HG03097 (cell line): Measurements from ENCODE around the gene PLEKHG4B.
"Not testable (repeated sequence)": the region's sequence is repeated elsewhere in the genome, so short reads cannot be mapped to it uniquely, and the experiment has no call there.

Experiments
- ATAC-seq: cut with Tn5 transposase; IDR thresholded peaks from one replicate; pipeline ENCODE4 v1.9.1; 2021; ENCODE audit not compliant: unreplicated experiment, low FRiP score

PLEKHG4B gene

GRCh38 chr5:196350-196749 lies 104.4 kb downstream of the PLEKHG4B start:
- no peak for ATAC-seq

- ATAC-seq: not testable (repeated sequence)
Observed at GRCh38 chr5:197031-197430, 105.1 kb downstream of the PLEKHG4B start.

- no peak for ATAC-seq
Observed at GRCh38 chr5:197892-198489, 106.0 kb downstream of the PLEKHG4B start.

- ATAC-seq: no peak
Observed at GRCh38 chr5:198516-199196, 106.7 kb downstream of the PLEKHG4B start.

GRCh38 chr5:199197-199949 lies 107.4 kb downstream of the PLEKHG4B start:
- ATAC-seq: no peak

GRCh38 chr5:199950-200645 lies 108.1 kb downstream of the PLEKHG4B start:
- no peak for ATAC-seq

GRCh38 chr5:200985-201384 lies 109.0 kb downstream of the PLEKHG4B start:
- ATAC-seq: no peak

DNA sequence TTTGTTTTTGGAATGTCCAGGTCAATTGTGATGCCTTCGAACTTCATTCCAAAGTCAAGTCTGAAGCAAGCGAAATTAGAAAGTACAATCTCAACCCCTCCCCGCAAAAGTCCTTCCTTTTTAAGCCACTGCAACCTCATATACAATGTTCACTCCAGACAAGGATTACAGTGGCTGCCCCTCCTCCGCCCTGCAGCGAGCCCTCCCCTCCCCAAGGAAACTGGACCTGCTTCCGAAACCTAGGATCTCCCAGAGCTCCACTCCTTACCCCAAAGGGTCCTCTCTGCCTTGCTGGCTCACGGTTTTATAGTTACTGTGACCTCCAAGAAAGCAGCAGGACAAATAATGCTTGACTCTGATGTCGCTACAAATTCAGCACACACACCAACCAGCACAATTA lies 109.7 kb downstream of the PLEKHG4B start:
- ATAC-seq: no peak

DNA sequence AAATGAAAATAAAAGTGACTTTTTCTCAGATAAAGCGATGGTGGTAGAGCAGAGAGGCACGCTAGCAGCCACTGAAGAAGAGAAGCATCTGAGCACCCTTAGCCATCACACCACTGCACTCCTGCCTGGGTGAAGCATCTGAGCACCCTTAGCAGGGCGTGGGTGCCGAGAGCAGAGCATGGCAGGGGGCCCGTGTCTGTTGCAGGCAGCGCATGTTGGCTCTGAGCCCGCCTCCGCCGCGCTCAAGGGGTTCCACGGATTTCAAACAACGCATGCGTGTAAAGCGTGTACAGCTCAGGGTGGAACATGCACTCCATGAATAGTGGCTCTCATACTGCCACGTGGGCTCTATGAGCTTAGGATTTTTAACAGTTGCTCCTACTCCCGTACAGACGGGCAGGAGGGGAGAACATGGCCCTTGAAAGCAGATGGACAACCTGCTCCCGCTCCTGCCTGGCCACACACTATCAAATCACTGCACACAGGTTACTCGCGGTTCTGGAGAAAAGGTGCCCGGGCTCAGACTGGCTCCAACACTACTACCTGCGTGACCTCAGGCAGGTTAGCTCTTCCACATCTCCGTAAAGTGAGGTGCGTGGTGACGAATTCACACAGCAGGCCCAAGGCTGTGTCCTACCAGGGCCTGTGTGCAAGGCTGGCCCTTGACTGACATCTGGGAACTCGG lies 111.4 kb downstream of the PLEKHG4B start:
- no peak for ATAC-seq

GRCh38 chr5:204001-204400 lies 112.0 kb downstream of the PLEKHG4B start:
- no peak for ATAC-seq

- no peak for ATAC-seq
Observed at GRCh38 chr5:204462-204861, 112.5 kb downstream of the PLEKHG4B start.

GRCh38 chr5:204966-205670 lies 113.2 kb downstream of the PLEKHG4B start:
- no peak for ATAC-seq

GRCh38 chr5:206406-206805 lies 114.4 kb downstream of the PLEKHG4B start:
- no peak for ATAC-seq

DNA sequence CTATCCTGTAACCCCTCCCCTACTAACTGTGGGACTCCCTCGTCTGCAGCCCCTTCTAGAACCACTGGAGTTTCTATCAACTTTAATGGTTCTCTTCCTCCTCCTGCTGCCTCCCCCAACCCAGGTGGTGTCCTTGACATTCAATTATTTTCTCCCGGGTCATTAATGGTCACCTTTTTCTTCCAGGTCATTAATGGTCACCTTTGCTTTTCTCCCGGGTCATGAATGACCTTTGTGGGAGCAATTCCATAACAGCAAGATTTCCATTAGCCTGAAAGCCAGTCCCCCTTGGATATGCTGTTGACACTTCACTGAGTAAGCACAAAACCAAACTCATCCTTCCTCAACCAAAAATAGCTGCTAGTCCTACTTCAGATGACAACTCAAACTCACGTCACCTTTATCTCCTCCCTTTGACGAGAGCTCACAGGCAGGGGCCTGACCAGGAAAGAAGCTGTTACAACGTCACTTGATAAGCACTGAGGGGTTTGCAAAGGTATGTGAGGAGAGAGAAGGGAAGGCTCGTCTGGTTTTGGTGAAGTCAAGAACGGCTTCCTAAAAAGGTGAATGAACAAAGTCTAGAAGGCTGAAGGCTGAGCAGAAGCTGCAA lies 115.1 kb downstream of the PLEKHG4B start:
- ATAC-seq: no peak

DNA sequence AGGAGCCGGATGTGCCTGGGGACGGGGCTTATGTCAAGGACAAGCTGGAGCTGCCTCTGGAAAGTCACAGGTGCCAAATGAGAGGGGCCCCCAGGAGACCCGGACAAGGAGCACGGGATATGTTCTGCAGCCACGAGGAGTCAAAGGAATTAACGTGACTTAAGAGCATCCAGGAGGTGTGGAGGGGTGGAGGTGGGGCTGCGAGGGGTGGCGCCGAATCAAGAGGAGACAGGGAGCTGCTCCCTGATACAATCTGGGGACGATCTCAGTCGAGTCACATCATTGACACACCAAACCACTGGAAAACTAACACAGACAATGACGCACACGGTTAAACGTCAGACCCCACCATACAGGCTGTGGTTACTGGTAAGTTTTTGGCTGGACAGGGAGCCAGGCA lies 115.6 kb downstream of the PLEKHG4B start:
- ATAC-seq: no peak

GRCh38 chr5:208449-209114 lies 116.6 kb downstream of the PLEKHG4B start:
- ATAC-seq: no peak

GRCh38 chr5:213803-214395 lies 121.9 kb downstream of the PLEKHG4B start:
- no peak for ATAC-seq

DNA sequence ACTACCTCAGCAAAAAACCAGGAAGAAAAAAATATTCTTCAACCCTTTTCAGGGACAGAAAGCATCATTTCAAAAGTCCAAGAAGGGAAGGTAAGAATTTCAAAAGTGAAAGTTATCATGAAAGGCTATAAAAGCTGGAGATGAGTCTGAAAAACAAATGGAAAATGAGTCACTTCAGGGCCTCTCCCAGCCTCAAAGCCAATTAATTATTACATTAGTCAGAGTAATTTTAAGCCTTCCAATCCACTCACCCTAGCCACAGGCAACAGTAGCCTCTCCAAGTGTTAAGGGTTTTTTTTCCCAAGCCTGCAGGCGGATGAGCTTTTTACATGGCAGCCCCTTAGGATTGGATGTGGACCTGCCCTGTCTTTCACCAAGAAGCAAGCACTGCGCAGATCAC lies 123.3 kb downstream of the PLEKHG4B start:
- not testable (repeated sequence) for ATAC-seq

- ATAC-seq: not testable (repeated sequence)
Observed at GRCh38 chr5:216076-216475, 124.1 kb downstream of the PLEKHG4B start.
